ENCODE measurements around the gene HIF1A. TPM values are rescaled to one million over a fixed set of nuclear protein-coding genes. Genes with fewer than 3 reads are reported as not detected.

The HIF1A gene
- total RNA-seq, 1 donor from 2014 or later, result 129 TPM

DNA sequence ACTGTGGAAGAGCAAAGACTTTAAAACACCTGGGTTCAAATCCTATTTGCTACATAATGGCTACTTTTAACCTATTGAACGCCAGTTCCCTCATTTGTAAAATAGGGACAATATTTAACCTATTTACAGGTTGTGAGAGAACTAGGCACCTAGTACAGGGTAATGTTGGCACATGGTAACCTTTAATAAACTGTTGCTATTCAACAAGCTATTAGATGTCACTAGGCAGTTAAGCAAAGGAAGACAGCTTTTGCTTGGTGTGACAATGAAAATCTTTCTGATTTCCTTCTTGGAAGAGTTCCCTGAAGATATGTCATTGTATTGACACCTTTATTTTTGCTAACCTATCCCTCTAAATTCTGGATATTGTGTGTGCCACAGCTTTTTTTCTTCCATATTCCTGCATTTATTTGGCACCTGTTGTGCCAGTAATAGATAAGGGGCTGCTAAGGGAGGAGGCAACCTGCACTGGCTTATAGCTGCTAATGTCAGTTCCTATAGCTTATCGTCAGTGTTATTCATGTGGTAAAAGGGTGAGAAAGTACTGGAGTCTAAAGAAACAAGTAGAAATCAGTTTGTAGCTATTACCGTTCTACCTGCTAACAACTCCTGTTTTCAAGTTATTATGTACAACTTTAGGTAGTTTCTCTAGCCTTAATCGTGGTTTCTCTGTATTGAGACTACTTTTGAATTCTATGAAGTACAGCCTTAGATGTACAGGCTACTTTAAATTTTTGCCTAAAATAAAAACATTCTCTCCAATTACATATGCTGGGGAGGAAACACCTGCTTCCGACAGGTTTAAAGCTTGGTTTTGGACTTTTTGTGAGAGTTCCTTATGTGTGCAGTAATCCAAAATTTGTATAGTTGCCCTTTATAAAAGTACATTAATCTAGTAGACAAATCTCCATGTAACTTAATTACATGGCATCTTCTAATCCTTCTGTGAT lies 24.3 kb downstream of the HIF1A start:
- H3K27me3 Mint-ChIP-seq (ENCODE audit: low read depth), result no peaks in the 10 kb centered on the region
- no peak for DNase-seq (ENCODE audit: low read depth, low spot score)
- TF ChIP-seq CTCF (conservative IDR thresholded peaks at IDR 0.05), result no peak
- H3K4me1 Mint-ChIP-seq, result peaks cover 5% of the 10 kb centered on the region
- peaks cover under 1% of the 10 kb centered on the region for H3K36me3 Mint-ChIP-seq (ENCODE audit: low read depth)
- no peak overlapping the region for H3K27ac Mint-ChIP-seq (ENCODE audit: unreplicated experiment)
- H3K9me3 Mint-ChIP-seq, result no peaks in the 10 kb centered on the region
- no peak overlapping the region for H3K4me3 Mint-ChIP-seq

GRCh38 chr14:61720294-61720661 lies 25.0 kb downstream of the HIF1A start:
- peaks cover 5% of the 10 kb centered on the region for H3K36me3 Mint-ChIP-seq (ENCODE audit: low read depth)
- H3K27me3 Mint-ChIP-seq (ENCODE audit: low read depth), result no peaks in the 10 kb centered on the region
- H3K27ac Mint-ChIP-seq (ENCODE audit: unreplicated experiment), result no peak overlapping the region
- H3K4me3 Mint-ChIP-seq, result no peak overlapping the region
- no peaks in the 10 kb centered on the region for H3K9me3 Mint-ChIP-seq
- H3K4me1 Mint-ChIP-seq, result peaks cover 5% of the 10 kb centered on the region
- DNase-seq (ENCODE audit: low read depth, low spot score), result no peak
- no peak for TF ChIP-seq CTCF (conservative IDR thresholded peaks at IDR 0.05)

DNA sequence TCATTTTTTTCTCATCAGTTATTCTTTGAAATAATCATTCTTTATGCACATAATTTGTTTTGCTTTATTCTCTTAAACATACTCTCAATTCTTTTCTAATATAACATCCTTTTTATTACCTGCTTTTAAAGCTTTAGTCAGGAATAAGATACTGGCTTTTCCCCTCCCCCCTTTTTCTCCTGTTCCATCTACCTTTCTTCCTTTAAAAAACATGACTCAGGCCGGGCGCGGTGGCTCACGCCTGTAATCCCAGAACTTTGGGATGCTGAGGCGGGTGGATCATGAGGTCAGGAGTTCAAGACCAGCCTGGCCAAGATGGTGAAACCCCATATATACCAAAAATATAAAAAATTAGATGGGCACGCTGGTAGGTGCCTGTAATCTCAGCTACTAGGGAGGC lies 25.4 kb downstream of the HIF1A start:
- Mint-ChIP-seq H3K36me3 (ENCODE audit: low read depth) (peaks cover 5% of the 10 kb centered on the region), H3K27ac (ENCODE audit: unreplicated experiment) (no peak overlapping the region), H3K4me1 (peaks cover 5% of the 10 kb centered on the region), H3K4me3 (no peak overlapping the region), H3K27me3 (ENCODE audit: low read depth) (no peaks in the 10 kb centered on the region), H3K9me3 (no peaks in the 10 kb centered on the region)
- TF ChIP-seq CTCF (conservative IDR thresholded peaks at IDR 0.05), result no peak
- DNase-seq (ENCODE audit: low read depth, low spot score), result no peak

DNA sequence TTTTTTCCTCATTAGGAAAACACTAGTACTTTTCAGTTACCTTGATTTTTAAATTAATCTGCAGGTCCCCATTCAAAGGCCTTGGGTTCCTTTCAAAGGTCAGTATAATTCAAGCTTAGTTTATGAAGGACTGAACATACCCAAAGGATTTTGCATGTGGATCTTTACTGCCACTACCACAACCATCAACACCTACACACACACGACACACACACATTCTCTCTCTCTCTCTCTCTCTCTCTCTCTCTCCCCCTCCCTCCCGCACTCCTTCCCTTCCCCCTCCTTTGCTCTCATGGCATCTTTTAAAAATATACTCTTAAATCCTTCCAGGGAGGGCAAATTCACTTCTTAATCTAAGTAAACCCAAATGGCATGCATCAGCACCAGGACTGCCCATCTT lies 28.8 kb downstream of the HIF1A start:
- no peak for TF ChIP-seq CTCF (conservative IDR thresholded peaks at IDR 0.05)
- no peaks in the 10 kb centered on the region for H3K4me1 Mint-ChIP-seq
- no peaks in the 10 kb centered on the region for H3K27me3 Mint-ChIP-seq (ENCODE audit: low read depth)
- H3K36me3 Mint-ChIP-seq (ENCODE audit: low read depth), result peaks cover 9% of the 10 kb centered on the region
- no peak overlapping the region for H3K27ac Mint-ChIP-seq (ENCODE audit: unreplicated experiment)
- H3K4me3 Mint-ChIP-seq, result no peak overlapping the region
- no peak for DNase-seq (ENCODE audit: low read depth, low spot score)
- H3K9me3 Mint-ChIP-seq, result no peaks in the 10 kb centered on the region

GRCh38 chr14:61726778-61727658 lies 31.7 kb downstream of the HIF1A start:
- Mint-ChIP-seq H3K4me1 (no peaks in the 10 kb centered on the region), H3K27me3 (ENCODE audit: low read depth) (no peaks in the 10 kb centered on the region), H3K4me3 (no peak overlapping the region), H3K27ac (ENCODE audit: unreplicated experiment) (no peak overlapping the region), H3K9me3 (no peaks in the 10 kb centered on the region), H3K36me3 (ENCODE audit: low read depth) (peaks cover 11% of the 10 kb centered on the region)
- DNase-seq (ENCODE audit: low read depth, low spot score), result no peak
- TF ChIP-seq CTCF (conservative IDR thresholded peaks at IDR 0.05), result no peak

Measured in neural crest cell (in vitro differentiated cells).